Naive thymus-derived CD4-positive, alpha-beta T cell (primary cell): ENCODE results near the gene CCDC39. TPM values are rescaled to one million over a fixed set of nuclear protein-coding genes. Genes with fewer than 3 reads are reported as not detected.

Source experiments
- ATAC-seq: fragments of 150-1000 bp; cut with Tn5 transposase; 2 replicates; pipeline ENCODE4 v1.10.0; 2021; ENCODE audit warnings: mild to moderate bottlenecking, moderate library complexity
- CTCF ChIA-PET: fragments of 350-600 bp; sonication (Branson Sonifier 250); formaldehyde crosslinking; loops from one replicate; lab custom pipeline; 2021; ENCODE audit warnings: antibody characterized with exemption; lab: Charles Lee
- POLR2A ChIA-PET: fragments of 350-600 bp; sonication (Branson Sonifier 250); formaldehyde crosslinking; loops from one replicate; lab custom pipeline; 2021; ENCODE audit warnings: antibody characterized with exemption, inconsistent platforms; lab: Charles Lee
- DNase-seq, 9 donors: peaks; one replicate each; pipeline versions ENCODE4 v3.0.0 to v3.0.0-alpha.2; 2020 to 2022; ENCODE audit warnings: mixed read lengths in 1 of 9
- H3K27ac ChIP-seq: one replicate; pipeline ENCODE4 v1.7.0; 2013; ENCODE audit warnings: mild to moderate bottlenecking, low read depth, low read length, moderate library complexity
- H3K27me3 ChIP-seq, 2 donors: one replicate each; pipeline ENCODE4 v1.7.0; 2013; ENCODE audit warnings: low read length in 2 of 2, mild to moderate bottlenecking in 2 of 2, moderate library complexity in 2 of 2; ENCODE audit not compliant: control insufficient read depth in 2 of 2, insufficient read depth in 2 of 2
- H3K36me3 ChIP-seq, 3 experiments: 1 replicate in 2 of 3; 2 replicates in 1 of 3; pipeline ENCODE4 v1.7.0; 2013; ENCODE audit warnings: low read length in 3 of 3, mild to moderate bottlenecking in 3 of 3, moderate library complexity in 1 of 3; ENCODE audit not compliant: insufficient read depth in 3 of 3, control insufficient read depth in 2 of 3
- H3K4me1 ChIP-seq, 2 donors: one replicate each; pipeline ENCODE4 v1.7.0; 2013; ENCODE audit warnings: low read length in 2 of 2, mild to moderate bottlenecking in 2 of 2, moderate library complexity in 1 of 2; ENCODE audit not compliant: control insufficient read depth in 2 of 2, insufficient read depth in 2 of 2
- H3K4me3 ChIP-seq: 2 replicates; pipeline ENCODE4 v1.7.0; 2013; ENCODE audit warnings: mild to moderate bottlenecking, low read length
- H3K9me3 ChIP-seq, 3 experiments: 1 replicate in 2 of 3; 2 replicates in 1 of 3; pipeline ENCODE4 v1.7.0; 2013; ENCODE audit warnings: low read length in 3 of 3; ENCODE audit not compliant: control insufficient read depth in 2 of 3
- H3K27ac Mint-ChIP-seq, 9 donors: one replicate each; pipeline ENCODE4 v1.8.0; 2020 to 2022; ENCODE audit warnings: mixed read lengths in 9 of 9, mild to moderate bottlenecking in 8 of 9, moderate library complexity in 5 of 9, inconsistent platforms in 2 of 9
- H3K27me3 Mint-ChIP-seq, 5 donors: one replicate each; pipeline ENCODE4 v1.8.0; 2021 to 2022; ENCODE audit warnings: mixed read lengths in 5 of 5, mild to moderate bottlenecking in 1 of 5
- H3K36me3 Mint-ChIP-seq, 5 donors: one replicate each; pipeline ENCODE4 v1.8.0; 2020 to 2022; ENCODE audit warnings: mixed read lengths in 5 of 5, mild to moderate bottlenecking in 3 of 5, inconsistent platforms in 1 of 5
- H3K4me1 Mint-ChIP-seq, 7 donors: one replicate each; pipeline ENCODE4 v1.8.0; 2020 to 2022; ENCODE audit warnings: mixed read lengths in 7 of 7, mild to moderate bottlenecking in 3 of 7, inconsistent platforms in 1 of 7
- H3K4me3 Mint-ChIP-seq, 10 donors: one replicate each; pipeline ENCODE4 v1.8.0; 2020 to 2022; ENCODE audit warnings: mild to moderate bottlenecking in 10 of 10, mixed read lengths in 10 of 10, moderate library complexity in 6 of 10, inconsistent platforms in 2 of 10
- H3K9me3 Mint-ChIP-seq, 11 donors: one replicate each; pipeline ENCODE4 v1.8.0; 2020 to 2022; ENCODE audit warnings: mixed read lengths in 11 of 11, mild to moderate bottlenecking in 4 of 11, inconsistent platforms in 1 of 11, moderate library complexity in 1 of 11
- intact Hi-C, 2 donors: fragments of 100-400 bp; cut with micrococcal nuclease; formaldehyde crosslinking; loops; one replicate each; pipeline ENCODE4 v1.15.1; 2023
- polyA plus RNA-seq, 2 donors: library from polyadenylated mRNA; unstranded; fragments of 300-500 nt; fragmentation: Illumina TruSeq; gene quantifications; one replicate each; pipeline ENCODE4 v1.2.3, GENCODE V29; 2021
- total RNA-seq, 6 experiments: library from RNA in 5 of 6; stranded (reverse) in 5 of 6; gene quantifications; 1 replicate in 5 of 6; 2 replicates in 1 of 6; pipeline ENCODE4 v1.2.3 and lab custom pipeline; 2021 to 2026

CCDC39 gene
- total and polyA plus RNA-seq, 7 experiments from 2014 or later: not detected

DNA sequence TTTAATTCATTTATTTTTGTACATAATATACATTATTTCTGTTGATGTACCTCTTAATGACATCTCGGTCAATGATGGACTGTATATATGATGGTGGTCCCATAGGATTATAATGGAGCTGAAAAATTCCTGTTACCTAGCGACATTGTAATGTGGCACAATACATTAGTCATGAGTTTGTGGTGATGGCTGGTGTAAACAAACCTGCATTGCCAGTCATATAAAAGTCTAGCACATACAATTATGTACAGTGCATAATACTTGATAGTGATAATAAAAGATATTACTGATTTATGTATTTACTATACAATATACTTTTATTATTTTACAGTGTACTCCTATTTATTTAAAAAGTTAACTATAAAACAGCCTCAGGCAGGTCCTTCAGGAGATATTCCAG, 62.2 kb downstream of the CCDC39 start:
- Mint-ChIP-seq H3K36me3 (peaks cover 0 to 33% (median 13%) of the 10 kb centered on the region in 5 donors), H3K9me3 (peaks cover 0 to 5% (median 0%) of the 10 kb centered on the region in 11 donors), H3K27ac (no peak overlapping the region), H3K27me3 (no peaks in the 10 kb centered on the region), H3K4me3 (no peak overlapping the region), H3K4me1 (peaks cover 0 to 4% (median 0%) of the 10 kb centered on the region in 7 donors)
- intact Hi-C loops: loop anchor here in 1 of 2 donors (2.0 kb wide), 1 partner anchor 14 kb away; the partner anchor contains the start of gene TTC14
- H3K9me3 ChIP-seq: no peaks in the 10 kb centered on the region
- ATAC-seq: no peak
- DNase-seq: no peak
- no peak overlapping the region for H3K27ac ChIP-seq
- peaks cover 0 to 15% (median 3%) of the 10 kb centered on the region in 3 experiments for H3K36me3 ChIP-seq
- no peak overlapping the region for H3K4me3 ChIP-seq
- H3K27me3 ChIP-seq: no peaks in the 10 kb centered on the region
- POLR2A ChIA-PET: interaction anchor here (0.7 kb wide), 1 partner anchor 15 kb away, joined by 4 read pairs; the partner anchor contains the start of gene TTC14
- CTCF ChIA-PET: no interaction called here
- no peaks in the 10 kb centered on the region for H3K4me1 ChIP-seq

DNA sequence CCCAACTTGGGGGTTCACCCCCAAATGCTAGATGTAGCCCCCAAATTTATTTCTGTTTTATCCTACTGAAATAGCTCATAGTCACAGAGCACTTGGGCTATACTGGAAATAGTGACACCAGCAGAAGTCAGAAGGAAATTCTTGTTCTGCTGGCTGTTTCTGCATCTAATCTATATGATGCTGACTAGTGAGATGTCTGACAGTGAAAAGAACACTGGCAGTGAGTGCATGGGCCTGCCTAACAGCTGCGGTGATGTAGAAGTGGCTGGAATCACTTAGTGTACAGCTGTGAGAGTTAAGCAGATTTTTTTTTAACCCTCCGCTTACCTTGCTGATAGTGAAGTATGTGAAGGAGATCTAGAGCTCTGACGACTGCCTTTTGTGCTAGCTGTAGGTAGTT, 63.3 kb downstream of the CCDC39 start:
- H3K27me3 ChIP-seq: no peaks in the 10 kb centered on the region
- CTCF ChIA-PET: no interaction called here
- Mint-ChIP-seq H3K4me1 (peaks cover 0 to 2% (median 0%) of the 10 kb centered on the region in 7 donors), H3K36me3 (peaks cover 0 to 30% (median 16%) of the 10 kb centered on the region in 5 donors), H3K4me3 (no peak overlapping the region), H3K27me3 (no peaks in the 10 kb centered on the region), H3K9me3 (peaks cover 0 to 5% (median 0%) of the 10 kb centered on the region in 11 donors), H3K27ac (peak overlapping the region in 6 of 9 donors; percentile 28 to 72 (median 47))
- intact Hi-C loops: loop anchor here in 1 of 2 donors (2.0 kb wide), 1 partner anchor 13 kb away; the partner anchor contains the start of gene TTC14
- no peaks in the 10 kb centered on the region for H3K4me1 ChIP-seq
- DNase-seq: no peak
- H3K9me3 ChIP-seq: no peaks in the 10 kb centered on the region
- no peak for ATAC-seq
- H3K36me3 ChIP-seq: peaks cover 7 to 26% (median 12%) of the 10 kb centered on the region in 3 experiments
- H3K27ac ChIP-seq: no peak overlapping the region
- no peak overlapping the region for H3K4me3 ChIP-seq
- POLR2A ChIA-PET: interaction anchor here (2.3 kb wide), 1 partner anchor 14 kb away, joined by 13 read pairs; the partner anchor contains the start of gene TTC14

DNA sequence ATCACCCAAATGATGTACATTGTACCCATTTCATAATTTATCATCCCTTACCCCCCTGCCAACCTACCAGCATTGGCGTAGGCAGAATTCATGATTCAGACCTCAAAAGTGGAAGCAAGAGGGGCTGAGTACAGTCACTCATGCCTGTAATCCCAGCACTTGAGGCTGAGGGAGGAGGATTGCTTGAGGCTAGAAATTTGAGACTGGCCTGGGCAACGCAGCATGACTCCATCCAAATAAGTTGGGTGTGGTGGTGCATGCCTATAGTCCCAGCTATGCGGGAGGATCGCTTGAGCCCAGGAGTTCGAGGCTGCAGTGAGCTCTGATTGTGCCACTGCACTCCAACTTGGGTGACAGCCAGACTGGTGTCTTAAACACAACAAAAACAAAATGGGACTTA, 66.9 kb downstream of the CCDC39 start:
- intact Hi-C loops: no loop called here
- Histone ChIP-seq H3K36me3 (peaks cover 13 to 54% (median 40%) of the 10 kb centered on the region in 3 experiments), H3K4me1 (no peaks in the 10 kb centered on the region), H3K9me3 (no peaks in the 10 kb centered on the region), H3K27ac (no peak overlapping the region), H3K27me3 (no peaks in the 10 kb centered on the region), H3K4me3 (no peak overlapping the region)
- DNase-seq (no peak), ATAC-seq (peak; percentile 24)
- Mint-ChIP-seq H3K4me3 (no peak overlapping the region), H3K27me3 (no peaks in the 10 kb centered on the region), H3K4me1 (peaks cover 0 to 8% (median 0%) of the 10 kb centered on the region in 7 donors), H3K9me3 (no peaks in the 10 kb centered on the region), H3K27ac (peak overlapping the region in 4 of 9 donors; percentile 18 to 49 (median 26)), H3K36me3 (peaks cover 13 to 34% (median 30%) of the 10 kb centered on the region in 5 donors)
- ChIA-PET POLR2A (no interaction called here), CTCF (no interaction called here)

DNA sequence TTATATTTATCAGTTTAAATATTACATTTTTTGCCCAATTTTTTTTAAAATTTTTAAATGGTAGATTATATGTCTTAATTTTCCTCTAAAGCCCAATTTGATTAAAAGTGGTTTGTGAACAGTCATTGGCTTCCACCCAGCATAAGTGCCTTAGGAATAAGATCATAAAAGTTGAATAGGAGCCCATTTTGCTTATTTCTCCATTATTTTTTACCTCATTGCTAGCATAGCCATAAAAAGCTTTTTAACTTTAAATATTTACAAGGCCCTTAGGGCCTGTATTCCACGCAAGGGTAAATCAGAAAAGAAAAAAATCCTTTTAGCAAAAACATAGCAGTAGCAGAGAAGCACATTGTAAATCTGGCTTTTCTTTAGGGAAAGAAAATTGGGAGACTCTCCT, 68.3 kb downstream of the CCDC39 start:
- POLR2A ChIA-PET: no interaction called here
- no peak overlapping the region for H3K27ac ChIP-seq
- Mint-ChIP-seq H3K36me3 (peaks cover 17 to 40% (median 33%) of the 10 kb centered on the region in 5 donors), H3K27me3 (no peaks in the 10 kb centered on the region), H3K27ac (peak overlapping the region in 1 of 9 donors; percentile 60), H3K9me3 (no peaks in the 10 kb centered on the region), H3K4me1 (peaks cover 3 to 14% (median 9%) of the 10 kb centered on the region in 7 donors), H3K4me3 (no peak overlapping the region)
- H3K4me1 ChIP-seq: no peaks in the 10 kb centered on the region
- no peak for ATAC-seq
- H3K4me3 ChIP-seq: no peak overlapping the region
- no peaks in the 10 kb centered on the region for H3K9me3 ChIP-seq
- no peak for DNase-seq
- CTCF ChIA-PET: no interaction called here
- H3K27me3 ChIP-seq: no peaks in the 10 kb centered on the region
- intact Hi-C loops: no loop called here
- peaks cover 18 to 67% (median 54%) of the 10 kb centered on the region in 3 experiments for H3K36me3 ChIP-seq

DNA sequence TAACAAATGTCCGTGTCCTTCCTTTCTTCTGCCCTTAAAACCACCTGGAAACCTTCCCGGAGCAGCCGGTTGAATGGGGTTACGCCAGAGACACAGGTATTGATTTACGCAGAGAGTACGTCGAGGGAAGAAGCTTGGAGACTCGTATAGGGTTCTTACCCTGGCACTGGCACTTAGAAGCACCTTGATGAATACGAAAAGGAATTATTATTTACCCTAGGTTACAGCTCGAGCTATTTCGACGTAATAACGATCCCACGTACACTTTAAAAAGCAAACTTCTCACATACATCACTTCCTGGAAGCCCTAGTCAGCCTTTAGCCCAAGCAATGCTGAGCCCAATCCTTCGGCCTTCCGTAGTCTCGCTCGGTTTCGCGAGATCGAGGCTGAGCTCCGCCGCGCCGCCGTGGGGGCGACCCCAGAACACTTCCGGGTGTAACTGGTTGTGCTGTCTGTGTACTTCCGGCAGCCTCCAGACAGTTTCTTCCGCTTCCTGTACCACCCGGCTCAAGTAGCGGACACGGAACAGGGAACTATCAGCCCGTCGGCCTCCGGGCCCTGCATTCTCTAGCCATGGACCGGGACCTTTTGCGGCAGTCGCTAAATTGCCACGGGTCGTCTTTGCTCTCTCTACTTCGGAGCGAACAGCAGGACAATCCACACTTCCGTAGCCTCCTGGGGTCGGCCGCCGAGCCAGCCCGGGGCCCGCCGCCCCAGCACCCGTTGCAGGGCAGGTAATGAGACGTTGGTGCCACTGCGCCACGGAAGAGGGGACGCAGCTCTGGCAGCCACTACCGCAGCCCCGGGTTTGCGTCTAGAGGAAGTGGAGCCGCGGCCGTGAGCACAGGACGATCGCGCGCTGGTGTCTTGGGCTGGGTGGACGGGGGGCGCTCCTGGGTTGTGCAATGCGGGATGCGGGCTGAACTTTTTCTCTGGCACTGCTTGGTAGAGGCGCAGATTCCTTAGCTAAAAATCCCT, 77.3 kb downstream of the CCDC39 start, which contains the start of gene TTC14:
Gene TTC14 (plus strand): TSS at position 476 of the 979 bp plus-strand sequence. CDS start 99 bp downstream, at position 575.
- intact Hi-C loops: loop anchor here (1.0 to 10.0 kb wide), 17 partner anchors 15 to 1587 kb away; partner anchors contain the start of genes CCDC39 (in 2 of the 2), FXR1 (in 2 of the 2), MFN1 (in 2 of the 2) and DNAJC19 (in 1 of the 2)
- H3K36me3 ChIP-seq: peaks cover 9 to 30% (median 19%) of the 10 kb centered on the region in 3 experiments
- Mint-ChIP-seq H3K4me1 (peaks cover 14 to 47% (median 39%) of the 10 kb centered on the region in 7 donors), H3K27me3 (peaks cover 4 to 23% (median 18%) of the 10 kb centered on the region in 5 donors), H3K36me3 (peaks cover 4 to 35% (median 23%) of the 10 kb centered on the region in 5 donors), H3K9me3 (peaks cover 0 to 7% (median 4%) of the 10 kb centered on the region in 11 donors), H3K27ac (peak within 1 kb of the TSS; percentile 92 to 99 (median 97)), H3K4me3 (peak within 1 kb of the TSS; percentile 88 to 98 (median 96))
- peaks cover 12% of the 10 kb centered on the region in 2 donors for H3K4me1 ChIP-seq
- H3K4me3 ChIP-seq: peak within 1 kb of the TSS; percentile 92
- H3K27ac ChIP-seq: peak within 1 kb of the TSS; percentile 88
- peak; percentile 80 to 94 (median 92) for DNase-seq
- ChIA-PET CTCF (interaction anchor here (1.4 kb wide), 1 partner anchor 77 kb away, joined by 5 read pairs; the partner anchor contains the start of gene CCDC39), POLR2A (interaction anchor here (0.6 to 2.5 kb wide), 12 partner anchors 10 to 1255 kb away, joined by 3 to 27 read pairs (median 4); partner anchors contain the start of genes CCDC39, DNAJC19, FXR1 and MFN1)
- H3K27me3 ChIP-seq: no peaks in the 10 kb centered on the region
- no peaks in the 10 kb centered on the region for H3K9me3 ChIP-seq
- peak; percentile 94 for ATAC-seq

DNA sequence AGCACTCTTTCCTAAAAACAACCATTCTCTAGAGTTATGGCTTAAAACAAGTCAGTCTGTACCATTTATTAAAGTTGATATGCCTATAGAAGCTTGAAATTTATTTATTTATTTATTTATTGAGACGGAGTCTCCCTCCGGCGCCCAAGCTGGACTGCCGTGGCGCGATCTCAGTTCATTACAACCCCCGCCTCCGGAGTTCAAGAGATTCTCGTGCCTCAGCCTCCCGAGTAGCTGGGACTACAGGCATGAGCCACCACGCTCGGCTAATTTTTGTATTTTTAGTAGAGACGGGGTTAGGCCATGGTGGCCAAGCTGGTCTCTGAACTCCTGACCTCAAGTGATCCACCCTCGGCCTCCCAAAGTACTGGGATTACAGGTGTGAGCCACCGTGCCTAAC, 78.8 kb downstream of the CCDC39 start:
- peaks cover 12% of the 10 kb centered on the region in 2 donors for H3K4me1 ChIP-seq
- peak overlapping the region in 7 of 10 donors; percentile 38 to 98 (median 96) for H3K4me3 Mint-ChIP-seq
- H3K4me3 ChIP-seq: no peak overlapping the region
- intact Hi-C loops: loop anchor here (5.0 to 10.0 kb wide), 3 partner anchors 77 to 1586 kb away; partner anchors contain the start of genes CCDC39 (in 1 of the 2) and ZNF639 (in 1 of the 2)
- ATAC-seq (no peak), DNase-seq (no peak)
- peak overlapping the region in 3 of 9 donors; percentile 20 to 97 (median 39) for H3K27ac Mint-ChIP-seq
- peaks cover 0 to 9% (median 4%) of the 10 kb centered on the region in 11 donors for H3K9me3 Mint-ChIP-seq
- peaks cover 6 to 28% (median 24%) of the 10 kb centered on the region in 5 donors for H3K27me3 Mint-ChIP-seq
- no peaks in the 10 kb centered on the region for H3K27me3 ChIP-seq
- CTCF ChIA-PET: interaction anchor here (0.6 kb wide), 1 partner anchor 652 kb away, joined by 3 read pairs; no protein-coding TSS in a partner anchor
- H3K4me1 Mint-ChIP-seq: peaks cover 11 to 37% (median 31%) of the 10 kb centered on the region in 7 donors
- H3K36me3 ChIP-seq: peaks cover 0 to 16% (median 6%) of the 10 kb centered on the region in 3 experiments
- H3K27ac ChIP-seq: no peak overlapping the region
- peaks cover 0 to 28% (median 20%) of the 10 kb centered on the region in 5 donors for H3K36me3 Mint-ChIP-seq
- POLR2A ChIA-PET: interaction anchor here (1.3 to 2.5 kb wide), 2 partner anchors 312 to 948 kb away, joined by 3 to 27 read pairs; partner anchors contain the start of genes FXR1 and USP13
- H3K9me3 ChIP-seq: no peaks in the 10 kb centered on the region
